ENCODE measurements around the gene MRPS27. TPM values are rescaled to one million over a fixed set of nuclear protein-coding genes. Genes with fewer than 3 reads are reported as not detected.

Gene MRPS27
- total RNA-seq, 2 donors from 2014 or later, result 40.1 to 59.0 TPM

- no peak for TF ChIP-seq CTCF (IDR thresholded peaks at IDR 0.05)
- Histone ChIP-seq H3K4me3 (no peak overlapping the region), H3K4me1 (peaks cover 0 to 55% of the 10 kb centered on the region in 2 donors), H3K36me3 (no peaks in the 10 kb centered on the region), H3K27me3 (no peaks in the 10 kb centered on the region), H3K9me3 (no peaks in the 10 kb centered on the region), H3K27ac (peak overlapping the region; percentile 62 to 85)
- DNase-seq (ENCODE audit: low spot score), result no peak
Observed at GRCh38 chr5:72245546-72245945, 74.5 kb downstream of the MRPS27 start.

- no peak for DNase-seq (ENCODE audit: low spot score)
- H3K9me3 ChIP-seq, result no peaks in the 10 kb centered on the region
- H3K4me1 ChIP-seq, result peaks cover 0 to 55% of the 10 kb centered on the region in 2 donors
- H3K4me3 ChIP-seq, result no peak overlapping the region
- TF ChIP-seq CTCF (IDR thresholded peaks at IDR 0.05), result peak in 1 of 2 donors; percentile 36
- H3K36me3 ChIP-seq, result no peaks in the 10 kb centered on the region
- H3K27ac ChIP-seq, result peak overlapping the region; percentile 62 to 85
- H3K27me3 ChIP-seq, result no peaks in the 10 kb centered on the region
Observed at GRCh38 chr5:72244862-72245371, 75.1 kb downstream of the MRPS27 start.

GRCh38 chr5:72243706-72244105 is 76.3 kb downstream of the MRPS27 start:
- no peaks in the 10 kb centered on the region for H3K27me3 ChIP-seq
- H3K9me3 ChIP-seq, result no peaks in the 10 kb centered on the region
- H3K4me3 ChIP-seq, result no peak overlapping the region
- H3K4me1 ChIP-seq, result peaks cover 0 to 48% of the 10 kb centered on the region in 2 donors
- peak overlapping the region in 1 of 2 donors; percentile 85 for H3K27ac ChIP-seq
- no peak for DNase-seq (ENCODE audit: low spot score)
- no peak for TF ChIP-seq CTCF (IDR thresholded peaks at IDR 0.05)
- no peaks in the 10 kb centered on the region for H3K36me3 ChIP-seq

GRCh38 chr5:72242796-72243475 is 77.1 kb downstream of the MRPS27 start:
- TF ChIP-seq CTCF (IDR thresholded peaks at IDR 0.05), result no peak
- Histone ChIP-seq H3K4me1 (peaks cover 0 to 40% of the 10 kb centered on the region in 2 donors), H3K27ac (no peak overlapping the region)

GRCh38 chr5:72241346-72242003 is 78.6 kb downstream of the MRPS27 start:
- H3K9me3 ChIP-seq, result no peaks in the 10 kb centered on the region
- no peak overlapping the region for H3K4me3 ChIP-seq
- H3K27me3 ChIP-seq, result no peaks in the 10 kb centered on the region
- no peak overlapping the region for H3K27ac ChIP-seq
- H3K4me1 ChIP-seq, result peaks cover 0 to 25% of the 10 kb centered on the region in 2 donors
- DNase-seq (ENCODE audit: low spot score), result no peak
- no peaks in the 10 kb centered on the region for H3K36me3 ChIP-seq
- TF ChIP-seq CTCF (IDR thresholded peaks at IDR 0.05), result no peak

More at GRCh38 chr5:72242796-72243475, 77.1 kb downstream of the MRPS27 start:
- Histone ChIP-seq H3K36me3 (no peaks in the 10 kb centered on the region), H3K4me3 (no peak overlapping the region), H3K27me3 (no peaks in the 10 kb centered on the region), H3K9me3 (no peaks in the 10 kb centered on the region)
- DNase-seq (ENCODE audit: low spot score), result no peak

Data from right atrium auricular region (tissue), 2 donors.